ENCODE results near the gene RNGTT.

DNA sequence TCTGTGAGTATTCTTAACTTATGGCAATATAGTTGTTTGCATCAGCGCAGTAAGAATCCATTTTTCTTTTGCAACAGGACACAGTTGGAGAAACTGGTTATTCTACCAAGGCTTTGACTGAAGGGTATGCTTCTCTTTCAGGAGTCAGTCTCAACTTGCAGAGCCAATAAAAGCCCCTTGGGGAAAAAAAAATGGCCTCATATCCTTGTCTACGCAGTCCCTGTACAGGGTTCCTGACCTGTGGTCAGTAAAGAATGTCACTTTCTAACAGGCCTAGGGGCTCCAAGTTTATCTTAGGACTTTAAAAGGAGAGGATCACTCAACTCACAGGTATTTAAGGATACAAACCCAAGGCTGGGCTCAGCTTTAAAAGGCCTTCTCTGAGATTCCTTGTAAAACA is 6.9 kb upstream of the RNGTT start:
- TF ChIP-seq, protein P1, sequence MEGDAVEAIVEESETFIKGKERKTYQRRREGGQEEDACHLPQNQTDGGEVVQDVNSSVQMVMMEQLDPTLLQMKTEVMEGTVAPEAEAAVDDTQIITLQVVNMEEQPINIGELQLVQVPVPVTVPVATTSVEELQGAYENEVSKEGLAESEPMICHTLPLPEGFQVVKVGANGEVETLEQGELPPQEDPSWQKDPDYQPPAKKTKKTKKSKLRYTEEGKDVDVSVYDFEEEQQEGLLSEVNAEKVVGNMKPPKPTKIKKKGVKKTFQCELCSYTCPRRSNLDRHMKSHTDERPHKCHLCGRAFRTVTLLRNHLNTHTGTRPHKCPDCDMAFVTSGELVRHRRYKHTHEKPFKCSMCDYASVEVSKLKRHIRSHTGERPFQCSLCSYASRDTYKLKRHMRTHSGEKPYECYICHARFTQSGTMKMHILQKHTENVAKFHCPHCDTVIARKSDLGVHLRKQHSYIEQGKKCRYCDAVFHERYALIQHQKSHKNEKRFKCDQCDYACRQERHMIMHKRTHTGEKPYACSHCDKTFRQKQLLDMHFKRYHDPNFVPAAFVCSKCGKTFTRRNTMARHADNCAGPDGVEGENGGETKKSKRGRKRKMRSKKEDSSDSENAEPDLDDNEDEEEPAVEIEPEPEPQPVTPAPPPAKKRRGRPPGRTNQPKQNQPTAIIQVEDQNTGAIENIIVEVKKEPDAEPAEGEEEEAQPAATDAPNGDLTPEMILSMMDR (optimal IDR thresholded peaks at IDR 0.05 in 1 of 3, IDR thresholded peaks at IDR 0.05 in 1 of 3, conservative IDR thresholded peaks at IDR 0.05 in 1 of 3; ENCODE audit: extremely low read depth in 1 of 3, insufficient read depth in 2 of 3, low read length in 3 of 3), result no peak
- TF ChIP-seq EZH2 (IDR thresholded peaks at IDR 0.05; ENCODE audit: low read length), result no peak
